AG20443 (cell line): Measurements from ENCODE around the gene STARD3.
"Not testable (repeated sequence)": the region's sequence is repeated elsewhere in the genome, so short reads cannot be mapped to it uniquely, and the experiment has no call there.

ENCODE experiments used
- DNase-seq: peaks from one replicate; pipeline ENCODE4 v3.0.0; 2012; ENCODE audit warnings: low spot score, mixed read lengths

STARD3 gene

DNA sequence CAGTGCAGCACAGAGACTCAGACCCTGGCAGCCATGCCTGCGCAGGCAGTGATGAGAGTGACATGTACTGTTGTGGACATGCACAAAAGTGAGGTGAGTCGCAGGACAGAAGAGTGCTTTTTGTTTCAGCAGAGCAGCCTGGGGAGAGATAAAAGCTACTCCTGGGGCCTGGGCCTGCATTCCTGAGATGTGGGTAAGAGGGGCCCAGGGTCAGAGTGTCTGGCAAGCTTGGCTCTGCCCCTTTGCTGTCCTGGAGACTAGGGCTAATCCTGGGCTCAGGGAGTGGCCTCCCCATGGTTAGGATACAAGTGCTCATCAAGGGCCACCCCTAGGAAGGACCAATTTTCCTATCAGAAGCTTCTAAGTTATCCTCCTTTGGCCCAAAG is 58.1 kb downstream of the STARD3 start:
- no peak for DNase-seq

DNA sequence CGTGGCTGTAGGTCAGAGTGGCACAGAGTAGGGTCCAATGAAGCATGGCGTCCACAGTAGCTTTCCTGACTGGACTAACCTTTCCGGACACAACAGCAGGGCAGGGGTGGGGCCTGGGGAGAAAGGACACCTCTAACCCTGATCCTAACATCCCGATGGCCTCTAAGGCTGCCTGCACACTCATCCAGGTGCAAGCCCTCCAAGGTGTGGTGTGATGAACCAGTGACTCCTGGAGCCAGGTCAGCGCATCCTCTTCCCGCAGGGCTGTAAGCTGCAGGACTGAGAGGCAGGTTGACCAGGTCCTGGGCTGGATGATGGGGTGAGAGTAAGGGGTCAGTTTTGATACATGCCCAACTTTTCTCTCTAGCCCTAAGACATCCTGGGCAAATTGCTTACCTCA is 59.8 kb downstream of the STARD3 start:
- DNase-seq = no peak

DNA sequence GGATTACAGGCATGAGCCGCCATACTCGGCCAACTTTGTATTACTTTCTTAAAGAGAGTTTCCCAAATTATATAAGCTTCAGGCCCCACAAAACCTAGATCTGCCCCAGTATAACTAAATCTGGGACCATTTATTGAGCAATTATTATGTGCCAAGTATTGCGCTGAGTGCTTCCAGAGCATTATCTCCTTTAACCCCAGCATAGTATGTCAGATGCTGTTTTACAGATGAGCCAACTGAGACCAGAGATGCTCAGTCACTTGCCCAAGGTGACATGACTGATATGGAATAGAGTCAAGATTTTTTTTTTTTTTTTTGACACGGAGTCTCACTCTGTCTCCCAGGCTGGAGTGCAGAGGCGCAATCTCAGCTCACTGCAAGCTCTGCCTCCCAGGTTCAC is 61.0 kb downstream of the STARD3 start:
- no peak for DNase-seq

DNA sequence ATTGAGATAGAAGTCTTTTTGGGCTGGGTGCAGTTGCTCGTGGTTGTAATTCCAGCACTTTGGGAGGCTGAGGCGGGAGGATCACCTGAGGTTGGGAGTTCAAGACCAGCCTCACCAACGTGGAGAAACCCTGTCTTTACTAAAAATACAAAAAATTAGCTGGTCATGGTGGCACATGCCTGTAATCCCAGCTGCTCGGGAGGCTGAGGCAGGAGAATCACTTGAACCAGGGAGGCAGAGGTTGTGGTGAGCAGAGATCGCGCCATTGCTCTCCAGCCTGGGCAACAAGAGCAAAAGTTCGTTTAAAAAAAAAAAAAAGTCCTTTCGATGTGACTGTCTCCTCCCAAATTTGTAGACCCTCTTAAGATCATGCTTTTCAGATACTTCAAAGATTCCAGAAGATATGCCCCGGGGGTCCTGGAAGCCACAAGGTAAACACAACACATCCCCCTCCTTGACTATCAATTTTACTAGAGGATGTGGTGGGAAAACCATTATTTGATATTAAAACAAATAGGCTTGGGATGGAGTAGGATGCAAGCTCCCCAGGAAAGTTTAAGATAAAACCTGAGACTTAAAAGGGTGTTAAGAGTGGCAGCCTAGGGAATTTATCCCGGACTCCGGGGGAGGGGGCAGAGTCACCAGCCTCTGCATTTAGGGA is 62.3 kb downstream of the STARD3 start:
- not testable (repeated sequence) for DNase-seq

DNA sequence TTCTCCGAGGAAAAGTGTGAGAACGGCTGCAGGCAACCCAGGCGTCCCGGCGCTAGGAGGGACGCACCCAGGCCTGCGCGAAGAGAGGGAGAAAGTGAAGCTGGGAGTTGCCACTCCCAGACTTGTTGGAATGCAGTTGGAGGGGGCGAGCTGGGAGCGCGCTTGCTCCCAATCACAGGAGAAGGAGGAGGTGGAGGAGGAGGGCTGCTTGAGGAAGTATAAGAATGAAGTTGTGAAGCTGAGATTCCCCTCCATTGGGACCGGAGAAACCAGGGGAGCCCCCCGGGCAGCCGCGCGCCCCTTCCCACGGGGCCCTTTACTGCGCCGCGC is 62.8 kb downstream of the STARD3 start, which contains the start of gene ERBB2:
Gene ERBB2, plus strand, starts transcription at position 247 of the 330 bp plus-strand sequence. CDS start 175 bp downstream, outside the sequence.
- DNase-seq = peak; percentile 91

DNA sequence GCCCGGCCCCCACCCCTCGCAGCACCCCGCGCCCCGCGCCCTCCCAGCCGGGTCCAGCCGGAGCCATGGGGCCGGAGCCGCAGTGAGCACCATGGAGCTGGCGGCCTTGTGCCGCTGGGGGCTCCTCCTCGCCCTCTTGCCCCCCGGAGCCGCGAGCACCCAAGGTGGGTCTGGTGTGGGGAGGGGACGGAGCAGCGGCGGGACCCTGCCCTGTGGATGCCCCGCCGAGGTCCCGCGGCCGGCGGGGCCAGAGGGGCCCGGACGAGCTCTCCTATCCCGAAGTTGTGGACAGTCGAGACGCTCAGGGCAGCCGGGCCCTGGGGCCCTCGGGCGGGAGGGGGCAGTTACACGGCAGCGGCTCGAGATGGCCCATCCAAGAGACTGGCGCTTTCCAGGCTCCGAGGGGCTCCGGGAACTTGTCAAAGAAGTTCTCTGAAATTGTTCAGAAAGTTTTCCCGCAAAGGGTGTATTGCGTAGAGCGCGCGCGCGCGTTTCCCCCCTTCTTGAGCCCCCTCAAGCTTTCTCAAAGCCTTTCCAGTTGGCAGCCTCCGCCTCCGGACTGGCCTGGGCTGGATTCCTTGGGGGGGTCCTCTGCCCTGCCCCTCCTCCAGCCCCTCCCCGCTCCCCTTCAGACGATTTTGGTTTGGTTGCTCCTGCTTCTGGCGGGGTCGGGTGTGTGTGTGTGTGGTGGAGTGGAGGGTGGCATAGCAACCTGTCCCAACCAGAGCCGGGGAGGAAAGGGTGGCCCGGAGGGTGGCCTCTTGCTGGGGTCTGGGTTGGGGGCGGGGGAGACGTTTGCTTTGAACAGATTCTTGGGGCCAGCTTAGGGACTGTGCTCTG is 63.4 kb downstream of the STARD3 start:
- DNase-seq = peak; percentile 77

DNA sequence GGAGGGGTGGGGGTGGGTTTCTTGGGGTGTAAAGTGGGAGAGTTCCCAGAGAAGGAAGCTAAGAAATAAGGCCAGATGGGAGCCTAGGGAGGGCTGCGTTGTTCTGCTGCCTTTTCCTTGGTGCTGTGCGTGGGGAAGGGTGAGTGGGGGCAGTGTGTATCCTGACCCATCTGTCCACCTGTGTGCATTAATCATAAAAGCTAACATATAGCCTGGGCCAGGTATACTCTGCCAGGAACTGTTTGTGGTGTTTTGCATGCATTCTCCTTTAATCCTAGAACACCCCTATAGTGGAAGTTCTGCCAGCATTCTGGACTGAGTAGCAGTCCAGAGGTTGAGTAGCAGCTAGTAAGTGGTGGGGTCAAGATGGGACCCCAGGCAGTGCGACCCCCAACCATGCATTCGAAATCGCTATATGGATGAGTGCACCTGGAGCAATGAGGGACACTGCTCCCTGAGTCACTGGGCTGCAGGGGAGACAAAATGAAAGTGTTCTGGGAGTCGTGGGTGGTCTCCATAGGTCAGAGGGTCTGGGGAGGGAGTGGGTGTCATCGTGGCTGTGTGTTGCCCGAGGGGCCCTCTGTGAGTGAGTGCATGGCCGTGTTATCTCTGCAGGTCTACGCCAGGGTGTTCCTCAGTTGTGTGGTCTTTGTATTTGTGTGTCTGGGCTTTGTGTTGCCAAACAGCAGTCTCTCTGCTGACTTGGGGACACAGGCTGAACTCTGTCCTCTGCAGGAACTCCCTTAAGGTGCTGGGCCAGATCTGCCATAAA is 64.3 kb downstream of the STARD3 start:
- DNase-seq = no peak

DNA sequence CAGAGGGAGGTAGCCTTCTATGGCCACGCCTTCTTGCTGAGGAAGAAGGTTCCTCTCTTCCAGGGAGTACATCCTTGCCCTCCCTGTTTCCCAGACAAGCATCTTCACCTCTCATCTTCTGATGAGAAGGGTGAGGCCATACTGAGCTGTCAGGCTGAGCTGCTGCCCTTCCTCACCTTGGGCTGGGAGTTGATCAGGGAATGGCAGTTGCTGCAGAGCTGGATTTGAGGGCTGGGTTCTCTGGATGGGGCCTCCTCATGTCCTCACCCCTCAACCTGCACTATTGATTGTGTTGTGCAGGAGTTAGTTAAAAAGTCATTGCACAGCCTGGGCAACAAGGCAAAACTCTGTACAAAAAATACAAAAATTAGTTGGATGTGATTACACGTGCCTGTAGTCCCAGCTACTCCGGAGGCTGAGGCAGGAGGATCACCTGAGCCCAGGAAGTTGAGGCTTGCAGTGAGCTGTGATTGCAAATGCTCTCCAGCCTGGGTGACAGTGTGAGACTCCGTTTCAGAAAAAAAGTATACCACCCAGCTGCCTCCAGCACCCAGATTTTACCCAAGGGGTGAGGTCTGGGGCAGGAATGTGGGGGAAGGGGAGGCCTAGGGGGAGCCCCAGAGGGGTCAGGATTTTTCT is 65.0 kb downstream of the STARD3 start:
- DNase-seq = no peak

DNA sequence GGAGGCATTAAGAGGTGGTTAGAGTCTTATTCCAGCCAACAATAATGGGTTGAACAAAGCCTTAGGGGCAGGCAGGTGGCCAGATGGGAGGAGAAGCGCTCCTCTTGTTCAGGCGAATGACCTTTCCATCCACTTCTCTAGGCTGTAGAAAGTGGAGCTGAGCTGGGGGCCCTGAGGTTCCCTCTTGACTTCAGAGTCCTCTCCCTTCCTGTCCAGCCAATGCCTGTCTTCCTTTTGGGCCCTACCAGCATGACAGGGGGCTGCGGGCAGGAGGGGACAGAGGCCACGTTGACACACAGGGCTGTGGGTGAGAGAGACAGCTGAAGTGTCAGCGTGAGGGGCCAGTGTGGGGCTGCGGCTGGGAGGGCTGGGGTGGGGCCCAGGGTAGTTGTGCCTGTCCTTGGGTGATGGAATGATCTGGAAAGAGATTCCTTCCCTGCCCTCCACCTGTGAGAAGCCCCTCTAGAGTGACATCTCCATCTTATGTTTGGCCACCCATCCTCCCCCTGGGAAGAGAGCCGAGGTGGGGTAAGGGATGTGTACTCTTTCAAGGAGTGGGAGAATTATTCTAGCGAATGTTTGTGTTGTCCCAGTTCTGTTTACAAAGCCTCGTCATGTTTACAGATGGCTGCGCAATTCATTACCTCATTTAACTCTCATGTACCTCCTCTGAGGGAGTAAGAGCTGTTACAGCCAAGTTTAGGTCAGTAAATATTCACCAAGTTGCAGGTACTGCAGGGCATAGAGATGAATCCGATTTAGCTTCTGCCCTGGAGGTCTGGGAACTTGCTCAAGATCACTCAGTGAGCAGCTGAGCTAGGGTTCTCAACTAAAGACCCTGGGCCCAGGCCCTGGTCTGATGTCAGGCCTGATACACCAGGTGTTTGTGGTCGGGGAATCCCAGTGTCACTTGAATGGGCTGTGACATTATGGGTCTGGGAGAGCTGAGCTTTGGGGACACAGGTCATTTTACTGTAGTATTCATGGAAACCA is 66.3 kb downstream of the STARD3 start:
- no peak for DNase-seq

DNA sequence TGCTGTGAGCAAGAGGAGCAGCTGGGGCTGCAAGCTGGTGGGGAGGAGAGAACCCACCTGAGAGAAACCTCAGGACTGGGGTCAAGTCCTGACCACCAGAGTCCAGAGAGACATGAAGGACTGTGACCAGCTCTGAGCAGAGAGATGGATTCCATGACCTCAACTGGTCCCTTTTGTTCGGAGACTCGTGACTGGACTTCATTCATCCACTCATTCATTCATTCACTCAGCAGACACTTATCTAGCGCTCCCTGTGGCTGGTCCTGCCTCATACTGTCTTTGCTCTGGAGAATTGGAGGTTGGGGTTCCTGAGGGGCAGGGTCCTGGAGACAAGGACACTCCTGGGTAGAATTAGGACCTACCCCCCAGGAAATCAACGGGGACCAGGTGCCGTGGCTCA is 67.0 kb downstream of the STARD3 start:
- DNase-seq = no peak

DNA sequence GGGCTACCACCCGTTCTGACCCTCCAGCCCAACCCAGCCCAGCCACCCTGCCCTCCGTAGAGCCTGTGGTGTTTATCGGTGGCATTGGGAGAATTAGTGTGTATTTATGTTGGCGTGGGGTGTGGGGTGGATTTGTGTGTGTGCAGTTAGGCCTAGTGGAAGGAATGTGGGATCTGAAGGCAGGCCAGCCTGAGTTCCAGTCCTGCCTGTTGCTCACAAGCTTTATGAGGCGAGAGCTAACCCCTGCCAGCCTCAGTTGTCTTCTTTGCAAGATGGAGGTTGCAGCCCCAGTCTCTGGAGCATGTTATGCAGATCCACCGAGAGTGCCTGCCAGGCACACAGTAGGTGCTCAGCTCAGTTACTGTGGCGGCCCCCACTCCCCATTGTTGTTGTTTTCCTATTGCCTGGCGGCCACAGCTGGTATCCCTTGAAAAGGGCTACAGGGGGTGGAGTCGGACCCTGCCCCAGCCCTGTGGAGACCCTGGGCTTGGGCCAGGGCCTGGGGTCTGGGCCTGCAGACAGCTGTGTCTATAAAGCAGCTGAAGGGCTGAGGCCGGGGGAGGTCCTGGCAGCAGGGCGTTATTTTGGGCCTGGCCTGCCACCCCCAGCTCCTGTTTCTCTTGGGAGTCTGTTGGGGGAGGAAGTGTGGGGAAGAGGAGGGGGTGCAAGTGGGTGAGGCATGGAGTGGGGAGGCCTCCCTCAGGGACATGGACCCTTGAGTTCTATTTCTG is 68.0 kb downstream of the STARD3 start:
- DNase-seq = peak; percentile 61

DNA sequence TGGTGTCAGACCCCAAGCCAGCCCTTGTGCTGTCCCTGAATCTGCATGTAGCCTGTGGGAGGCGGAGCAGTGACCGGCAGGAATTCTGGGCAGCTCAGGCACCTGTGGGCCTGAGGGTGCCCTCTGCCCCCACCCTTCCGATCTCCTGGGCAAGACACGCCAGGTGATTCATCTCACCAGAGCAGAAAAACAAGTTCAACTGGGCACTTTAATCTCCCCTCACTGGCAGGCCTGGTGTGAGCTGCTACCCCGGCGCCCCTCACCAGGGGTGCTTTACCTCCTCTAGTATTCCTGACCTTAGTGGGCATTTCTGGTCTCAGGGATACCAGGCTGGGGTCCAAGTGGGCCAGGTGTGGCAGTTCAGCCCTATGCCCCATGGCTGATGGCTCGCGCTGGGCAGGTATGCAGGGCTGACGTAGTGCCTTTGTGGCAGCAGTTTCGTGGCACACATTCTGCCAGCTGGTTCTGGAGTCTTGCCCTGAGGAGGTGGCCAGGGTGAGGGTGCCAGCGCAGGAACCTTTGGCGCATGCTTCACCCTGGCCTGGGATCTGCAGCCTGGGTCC is 68.9 kb downstream of the STARD3 start:
- no peak for DNase-seq

DNA sequence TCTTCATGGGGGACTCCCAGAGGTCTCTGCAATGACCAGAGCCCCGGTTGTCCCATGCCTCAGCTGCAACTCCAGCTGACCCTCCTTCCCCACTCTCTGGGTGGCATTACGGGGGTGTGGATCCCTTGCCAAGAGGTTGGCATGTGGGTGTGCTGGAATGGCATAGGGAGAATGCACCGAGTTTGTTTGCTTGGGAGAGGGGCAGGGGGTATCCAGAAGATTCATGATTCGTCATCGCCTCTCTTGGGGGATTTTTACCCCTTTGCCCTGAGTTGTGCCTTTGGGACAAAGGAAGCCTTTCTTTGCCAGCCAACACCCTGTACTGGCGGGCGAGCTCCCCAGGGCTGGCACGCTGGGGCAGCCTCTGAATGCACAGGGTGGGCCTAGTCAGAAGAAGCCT is 69.4 kb downstream of the STARD3 start:
- no peak for DNase-seq

DNA sequence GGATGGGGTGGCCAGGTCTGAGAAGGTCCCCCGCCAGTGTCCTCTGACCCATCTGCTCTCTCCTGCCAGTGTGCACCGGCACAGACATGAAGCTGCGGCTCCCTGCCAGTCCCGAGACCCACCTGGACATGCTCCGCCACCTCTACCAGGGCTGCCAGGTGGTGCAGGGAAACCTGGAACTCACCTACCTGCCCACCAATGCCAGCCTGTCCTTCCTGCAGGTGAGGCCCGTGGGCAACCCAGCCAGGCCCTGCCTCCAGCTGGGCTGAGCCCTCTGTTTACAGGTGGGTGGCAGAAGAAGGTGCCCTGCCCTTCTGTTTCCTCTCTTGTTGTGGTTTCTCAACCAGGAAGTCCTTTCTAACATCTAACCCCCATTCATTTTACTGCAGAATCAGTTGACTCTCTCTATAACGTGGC is 70.0 kb downstream of the STARD3 start:
- DNase-seq = no peak

DNA sequence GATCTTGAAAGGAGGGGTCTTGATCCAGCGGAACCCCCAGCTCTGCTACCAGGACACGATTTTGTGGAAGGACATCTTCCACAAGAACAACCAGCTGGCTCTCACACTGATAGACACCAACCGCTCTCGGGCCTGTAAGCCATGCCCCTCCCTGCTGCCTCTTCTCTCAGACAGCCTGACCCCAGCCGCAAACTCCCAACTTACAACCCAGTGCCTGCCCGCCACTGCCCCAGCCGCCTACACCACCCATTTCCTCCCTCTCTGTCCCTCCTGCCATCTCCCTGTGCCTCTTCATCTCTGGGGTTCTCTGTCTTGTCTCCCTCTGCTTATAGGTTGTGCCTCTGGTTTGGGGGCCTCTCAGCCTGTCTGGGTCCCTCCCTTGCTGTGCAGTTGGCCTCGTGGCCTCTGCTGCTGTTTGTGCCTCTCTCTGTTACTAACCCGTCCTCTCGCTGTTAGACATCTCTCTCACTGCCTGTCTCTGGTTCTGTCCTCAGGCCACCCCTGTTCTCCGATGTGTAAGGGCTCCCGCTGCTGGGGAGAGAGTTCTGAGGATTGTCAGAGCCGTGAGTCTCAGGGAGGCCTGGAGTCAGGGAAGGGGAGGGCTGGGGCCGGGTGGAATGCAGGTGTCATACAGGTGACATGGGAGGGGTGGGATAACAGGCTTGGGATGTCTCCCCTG is 72.5 kb downstream of the STARD3 start:
- no peak for DNase-seq

DNA sequence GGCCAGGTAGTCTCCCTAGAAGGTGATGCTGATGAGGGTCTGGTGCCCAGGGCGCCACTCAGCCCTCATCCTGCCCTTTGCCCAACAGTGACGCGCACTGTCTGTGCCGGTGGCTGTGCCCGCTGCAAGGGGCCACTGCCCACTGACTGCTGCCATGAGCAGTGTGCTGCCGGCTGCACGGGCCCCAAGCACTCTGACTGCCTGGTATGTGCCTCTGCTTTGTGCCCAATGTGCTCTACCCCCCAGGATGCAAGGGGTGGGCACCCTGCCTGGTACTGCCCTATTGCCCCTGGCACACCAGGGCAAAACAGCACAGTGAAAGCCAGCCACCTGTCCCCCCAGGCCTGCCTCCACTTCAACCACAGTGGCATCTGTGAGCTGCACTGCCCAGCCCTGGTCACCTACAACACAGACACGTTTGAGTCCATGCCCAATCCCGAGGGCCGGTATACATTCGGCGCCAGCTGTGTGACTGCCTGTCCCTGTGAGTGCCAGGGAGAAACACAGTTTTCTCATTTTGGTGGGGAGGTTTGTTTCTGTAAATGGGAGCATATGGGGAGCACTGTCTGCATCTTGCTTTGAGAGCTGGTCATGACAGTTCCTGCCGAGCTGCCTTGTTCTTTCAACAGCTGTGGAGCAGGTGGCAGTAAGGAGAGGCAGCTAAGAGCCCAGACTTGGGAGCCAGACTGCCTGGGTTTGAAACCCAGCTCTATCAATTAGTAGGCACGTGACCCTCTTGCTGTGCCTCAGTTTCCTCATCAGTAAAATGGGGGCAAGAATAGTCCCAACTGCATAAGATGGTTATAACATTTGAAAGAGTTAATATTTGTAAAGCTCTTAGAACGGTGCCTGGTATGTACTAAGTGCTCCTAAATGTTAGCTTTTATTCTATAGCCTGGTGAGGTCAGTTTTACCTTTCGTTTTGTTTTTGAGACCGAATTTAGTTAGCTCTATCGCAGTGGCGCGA is 73.3 kb downstream of the STARD3 start:
- no peak for DNase-seq

DNA sequence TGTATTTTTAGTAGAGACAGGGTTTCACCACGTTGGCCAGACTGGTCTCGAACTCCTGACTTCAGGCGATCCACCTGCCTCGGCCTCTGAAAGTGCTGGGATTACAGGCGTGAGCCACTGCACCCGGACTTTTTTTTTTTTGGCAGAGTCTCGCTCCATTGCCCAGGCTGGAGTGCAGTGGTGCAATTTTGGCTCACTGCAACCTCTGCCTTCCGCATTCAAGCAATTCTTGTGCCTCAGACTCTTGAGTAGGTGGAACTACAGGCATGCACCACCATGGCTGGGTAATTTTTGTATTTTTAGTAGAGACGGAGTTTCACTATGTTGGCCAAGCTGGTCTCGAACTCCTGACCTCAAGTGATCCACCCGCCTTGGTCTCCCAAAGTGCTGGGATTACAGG is 74.1 kb downstream of the STARD3 start:
- DNase-seq = not testable (repeated sequence)

DNA sequence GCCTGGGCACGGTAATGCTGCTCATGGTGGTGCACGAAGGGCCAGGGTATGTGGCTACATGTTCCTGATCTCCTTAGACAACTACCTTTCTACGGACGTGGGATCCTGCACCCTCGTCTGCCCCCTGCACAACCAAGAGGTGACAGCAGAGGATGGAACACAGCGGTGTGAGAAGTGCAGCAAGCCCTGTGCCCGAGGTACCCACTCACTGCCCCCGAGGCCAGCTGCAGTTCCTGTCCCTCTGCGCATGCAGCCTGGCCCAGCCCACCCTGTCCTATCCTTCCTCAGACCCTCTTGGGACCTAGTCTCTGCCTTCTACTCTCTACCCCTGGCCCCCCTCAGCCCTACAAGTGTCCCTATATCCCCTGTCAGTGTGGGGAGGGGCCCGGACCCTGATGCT is 74.9 kb downstream of the STARD3 start:
- no peak for DNase-seq
